KMS-11 (cell line): ENCODE data around the gene TMEM43.
A peak's percentile ranks its signal among the peaks of the same experiment; 100 is the strongest.

Experiments
- H2AFZ ChIP-seq: fragments of 200-600 bp; sonication (generic); 2 replicates; pipeline ENCODE4 v1.6.1; 2016; ENCODE audit warnings: antibody characterized with exemption, mixed run types, low read depth
- H3K27ac ChIP-seq: fragments of 200-600 bp; sonication (generic); 2 replicates; pipeline ENCODE4 v1.6.1; 2016; ENCODE audit warnings: mild to moderate bottlenecking, mixed run types
- H3K27me3 ChIP-seq: fragments of 200-600 bp; sonication (generic); 2 replicates; pipeline ENCODE4 v1.6.1; 2017; ENCODE audit warnings: mild to moderate bottlenecking, low read depth, mixed run types, moderate library complexity; ENCODE audit not compliant: insufficient read depth
- H3K36me3 ChIP-seq: fragments of 200-600 bp; sonication (generic); 2 replicates; pipeline ENCODE4 v1.6.1; 2017; ENCODE audit warnings: mild to moderate bottlenecking, mixed run types; ENCODE audit not compliant: insufficient read depth
- H3K4me1 ChIP-seq: fragments of 200-600 bp; sonication (generic); 2 replicates; pipeline ENCODE4 v1.6.1; 2016; ENCODE audit warnings: mild to moderate bottlenecking, low read depth, mixed run types; ENCODE audit not compliant: poor library complexity, severe bottlenecking
- H3K4me2 ChIP-seq: fragments of 200-600 bp; sonication (generic); 2 replicates; pipeline ENCODE4 v1.7.0; 2016; ENCODE audit warnings: mild to moderate bottlenecking, mixed run types
- H3K4me3 ChIP-seq: fragments of 200-600 bp; sonication (generic); IDR thresholded peaks from 2 replicates; pipeline ENCODE4 v1.6.1; 2017; ENCODE audit warnings: low read depth, low read length, mixed read lengths; ENCODE audit not compliant: insufficient read depth
- H3K79me2 ChIP-seq: fragments of 200-600 bp; sonication (generic); 2 replicates; pipeline ENCODE4 v1.6.1; 2016; ENCODE audit warnings: low read depth, mixed run types; ENCODE audit not compliant: insufficient read depth
- H3K9ac ChIP-seq: fragments of 200-600 bp; sonication (generic); 2 replicates; pipeline ENCODE4 v1.6.1; 2016; ENCODE audit warnings: mild to moderate bottlenecking, mixed run types
- H4K20me1 ChIP-seq: fragments of 200-600 bp; sonication (generic); 2 replicates; pipeline ENCODE4 v1.6.1; 2016; ENCODE audit warnings: mild to moderate bottlenecking, mixed run types; ENCODE audit not compliant: insufficient read depth
- CTCF ChIP-seq: fragments of 200-600 bp; sonication (generic); conservative IDR thresholded peaks from 2 replicates; pipeline ENCODE4 v1.6.1; 2017; ENCODE audit warnings: low read depth, mild to moderate bottlenecking, antibody characterized with exemption, low read length, moderate library complexity, mixed read lengths

The TMEM43 gene

DNA sequence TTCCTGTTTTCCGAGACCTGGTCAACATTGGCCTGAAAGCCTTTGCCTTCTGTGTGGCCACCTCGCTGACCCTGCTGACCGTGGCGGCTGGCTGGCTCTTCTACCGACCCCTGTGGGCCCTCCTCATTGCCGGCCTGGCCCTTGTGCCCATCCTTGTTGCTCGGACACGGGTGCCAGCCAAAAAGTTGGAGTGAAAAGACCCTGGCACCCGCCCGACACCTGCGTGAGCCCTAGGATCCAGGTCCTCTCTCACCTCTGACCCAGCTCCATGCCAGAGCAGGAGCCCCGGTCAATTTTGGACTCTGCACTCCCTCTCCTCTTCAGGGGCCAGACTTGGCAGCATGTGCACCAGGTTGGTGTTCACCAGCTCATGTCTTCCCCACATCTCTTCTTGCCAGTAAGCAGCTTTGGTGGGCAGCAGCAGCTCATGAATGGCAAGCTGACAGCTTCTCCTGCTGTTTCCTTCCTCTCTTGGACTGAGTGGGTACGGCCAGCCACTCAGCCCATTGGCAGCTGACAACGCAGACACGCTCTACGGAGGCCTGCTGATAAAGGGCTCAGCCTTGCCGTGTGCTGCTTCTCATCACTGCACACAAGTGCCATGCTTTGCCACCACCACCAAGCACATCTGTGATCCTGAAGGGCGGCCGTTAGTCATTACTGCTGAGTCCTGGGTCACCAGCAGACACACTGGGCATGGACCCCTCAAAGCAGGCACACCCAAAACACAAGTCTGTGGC is 16.9 kb downstream of the TMEM43 start:
- H3K4me2 ChIP-seq, result no peak overlapping the region
- H3K27ac ChIP-seq, result no peak overlapping the region
- no peak overlapping the region for H3K4me3 ChIP-seq

GRCh38 chr3:14142567-14143270 is 17.9 kb downstream of the TMEM43 start:
- H3K9ac ChIP-seq, result no peak overlapping the region
- no peak for TF ChIP-seq CTCF

More for the DNA sequence above, 16.9 kb downstream of the TMEM43 start:
- Histone ChIP-seq H3K9ac (no peak overlapping the region), H3K4me1 (peaks cover 25% of the 10 kb centered on the region), H4K20me1 (no peaks in the 10 kb centered on the region), H3K79me2 (no peaks in the 10 kb centered on the region), H3K36me3 (no peaks in the 10 kb centered on the region), H3K27me3 (no peaks in the 10 kb centered on the region), H2AFZ (no peak overlapping the region)
- no peak for TF ChIP-seq CTCF

DNA sequence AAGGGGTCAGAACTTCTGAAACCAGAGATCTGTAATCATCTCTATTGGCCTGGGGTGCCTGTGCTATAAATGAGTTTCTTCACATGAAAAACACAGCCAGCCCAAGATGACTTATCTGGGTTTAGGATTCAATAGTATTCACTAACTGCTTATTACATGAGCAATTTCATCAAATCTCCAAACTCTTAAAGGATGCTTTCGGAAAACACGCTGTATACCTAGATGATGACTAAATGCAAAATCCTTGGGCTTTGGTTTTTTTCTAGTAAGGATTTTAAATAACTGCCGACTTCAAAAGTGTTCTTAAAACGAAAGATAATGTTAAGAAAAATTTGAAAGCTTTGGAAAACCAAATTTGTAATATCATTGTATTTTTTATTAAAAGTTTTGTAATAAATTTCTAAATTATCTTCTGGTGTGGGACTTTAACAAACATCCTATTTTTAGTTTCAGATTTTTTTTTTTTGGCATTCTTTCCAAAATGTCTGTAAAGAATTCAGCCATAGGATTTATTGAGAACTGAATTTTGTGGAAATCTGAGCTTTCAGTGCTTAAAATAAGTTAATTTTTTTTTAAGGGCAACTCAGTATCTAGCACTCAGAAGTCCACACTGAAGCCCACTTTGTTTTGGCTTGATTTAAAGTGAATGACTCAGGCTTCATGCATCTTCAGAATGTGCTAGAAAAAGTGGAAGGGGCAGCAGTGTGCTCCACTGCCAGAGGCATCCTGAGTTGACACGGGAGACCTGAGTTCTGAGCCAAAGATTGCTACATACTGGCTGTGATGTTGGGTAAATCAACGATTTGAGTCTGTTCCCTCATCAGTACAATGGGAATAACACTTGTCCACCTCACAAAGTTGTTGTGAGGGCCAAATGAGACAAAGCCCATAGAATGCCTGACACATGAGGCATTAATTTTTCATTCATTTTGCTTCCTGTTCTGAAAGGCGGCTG is 18.7 kb downstream of the TMEM43 start:
- Histone ChIP-seq H3K79me2 (no peaks in the 10 kb centered on the region), H2AFZ (no peak overlapping the region), H4K20me1 (no peaks in the 10 kb centered on the region), H3K4me2 (peak overlapping the region; percentile 68; the same call in 1 of the 2 replicates), H3K27ac (peak overlapping the region; percentile 91), H3K36me3 (no peaks in the 10 kb centered on the region), H3K4me1 (peaks cover 25% of the 10 kb centered on the region), H3K9ac (peak overlapping the region; percentile 63; the same call in 1 of the 2 replicates), H3K27me3 (no peaks in the 10 kb centered on the region), H3K4me3 (no peak overlapping the region)
- no peak for TF ChIP-seq CTCF

More at GRCh38 chr3:14142567-14143270, 17.9 kb downstream of the TMEM43 start:
- Histone ChIP-seq H3K27ac (no peak overlapping the region), H3K4me3 (no peak overlapping the region), H3K36me3 (no peaks in the 10 kb centered on the region), H4K20me1 (no peaks in the 10 kb centered on the region), H3K27me3 (no peaks in the 10 kb centered on the region), H2AFZ (no peak overlapping the region), H3K79me2 (no peaks in the 10 kb centered on the region), H3K4me2 (no peak overlapping the region), H3K4me1 (peaks cover 25% of the 10 kb centered on the region)

DNA sequence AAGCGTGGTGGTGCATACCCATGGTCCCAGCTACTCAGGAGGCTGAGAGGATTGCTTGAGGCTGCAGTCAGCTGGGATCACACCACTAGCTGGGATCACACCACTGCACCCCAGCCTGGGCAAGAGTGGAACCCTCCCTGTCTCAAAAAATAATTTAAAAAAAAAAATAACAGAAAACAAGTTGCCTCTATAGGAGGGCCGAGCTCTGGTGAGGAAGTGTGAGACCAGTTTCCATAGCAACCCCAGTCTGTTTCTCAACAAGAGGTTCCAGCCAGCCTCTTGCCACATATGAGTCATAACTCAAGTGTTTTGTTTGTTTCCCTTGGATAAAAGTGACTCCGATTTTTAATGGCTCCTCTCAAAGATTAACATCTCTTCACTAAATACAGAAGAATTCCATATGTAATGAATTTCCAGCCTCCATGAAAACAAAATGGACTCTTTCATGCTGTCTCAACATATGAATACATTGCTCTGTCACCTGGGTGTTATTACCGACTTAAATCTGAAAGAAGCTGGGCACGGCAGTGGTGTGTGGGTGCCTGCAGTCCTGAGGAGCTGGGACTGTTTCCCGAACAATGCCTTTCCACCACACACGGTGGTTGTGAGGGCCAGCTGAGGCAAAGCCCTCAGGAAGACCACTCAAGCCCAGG is 19.7 kb downstream of the TMEM43 start:
- Histone ChIP-seq H3K4me1 (peaks cover 25% of the 10 kb centered on the region), H3K4me3 (no peak overlapping the region), H2AFZ (no peak overlapping the region), H3K27me3 (no peaks in the 10 kb centered on the region), H3K36me3 (no peaks in the 10 kb centered on the region), H3K27ac (peak overlapping the region; percentile 91), H4K20me1 (no peaks in the 10 kb centered on the region), H3K79me2 (no peaks in the 10 kb centered on the region), H3K4me2 (peak overlapping the region; percentile 68; the same call in 1 of the 2 replicates), H3K9ac (peak overlapping the region; percentile 63)
- TF ChIP-seq CTCF, result no peak
